NCI-H1436 (cell line): Measurements from ENCODE around the gene ORC5.
A peak's percentile ranks its signal among the peaks of the same experiment; 100 is the strongest.
"Not testable (repeated sequence)": the region's sequence is repeated elsewhere in the genome, so short reads cannot be mapped to it uniquely, and the experiment has no call there.

Experiments used
- DNase-seq: peaks from one replicate; lab custom pipeline; 2025; lab: John Stamatoyannopoulos, UW

ORC5 gene

DNA sequence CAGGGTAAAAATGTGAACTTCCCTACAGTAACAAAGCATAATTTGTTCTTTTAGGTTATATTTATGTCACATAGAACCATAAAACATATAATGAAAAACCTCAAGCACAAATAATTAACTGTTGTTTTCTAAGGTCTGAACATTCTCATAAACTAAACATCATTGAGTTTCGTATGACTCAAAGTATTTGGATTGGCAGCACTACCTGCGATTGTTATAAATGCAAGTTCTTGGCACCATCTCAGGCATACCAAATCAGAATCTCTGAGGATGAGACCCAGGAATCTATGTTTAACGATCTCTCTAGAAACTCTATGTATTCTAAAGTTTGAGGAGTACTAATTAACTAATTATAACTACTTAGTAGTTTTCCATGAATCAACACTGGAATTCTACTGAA lies 22.5 kb downstream of the ORC5 start:
- DNase-seq = no peak

DNA sequence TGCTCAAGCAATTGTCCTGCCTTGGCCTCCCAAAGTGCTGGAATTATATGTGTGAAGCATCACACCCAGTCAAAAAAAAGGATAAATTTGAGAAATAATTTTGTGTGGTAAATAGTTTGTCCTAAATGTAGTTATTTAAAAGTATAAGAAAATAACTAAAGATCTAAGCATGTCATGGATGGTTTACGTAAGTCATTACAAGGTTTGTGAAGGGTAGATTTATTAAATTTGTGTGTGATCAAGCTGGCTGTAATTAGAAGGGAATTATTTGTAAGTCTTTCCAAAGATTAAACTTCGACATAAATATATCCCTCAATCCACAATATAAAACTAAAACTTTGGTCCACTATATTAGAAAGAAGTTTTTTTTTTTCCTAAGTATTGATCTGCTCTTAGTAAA lies 28.6 kb downstream of the ORC5 start:
- DNase-seq = no peak

GRCh38 chr7:104177565-104178083 lies 30.2 kb downstream of the ORC5 start:
- not testable (repeated sequence) for DNase-seq

DNA sequence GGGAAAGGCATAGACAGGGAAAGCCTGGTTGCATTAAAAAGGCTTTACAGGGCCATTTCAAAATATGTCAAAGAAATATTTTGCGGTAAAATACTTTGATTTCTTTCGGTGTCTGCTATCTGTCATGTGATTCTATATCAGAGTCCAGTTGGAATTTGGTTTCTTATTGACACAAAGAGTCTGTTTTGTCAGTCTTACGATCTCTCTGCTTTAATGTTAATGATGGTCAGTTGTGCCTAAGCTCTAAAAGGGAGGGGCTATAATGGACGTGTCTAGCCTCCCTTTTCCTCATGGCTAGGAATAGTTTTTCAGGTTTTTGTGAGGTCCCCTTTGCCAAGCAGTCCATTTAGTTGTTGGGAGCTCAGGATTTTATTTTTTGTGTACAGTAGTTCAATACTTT lies 31.5 kb downstream of the ORC5 start:
- no peak for DNase-seq

DNA sequence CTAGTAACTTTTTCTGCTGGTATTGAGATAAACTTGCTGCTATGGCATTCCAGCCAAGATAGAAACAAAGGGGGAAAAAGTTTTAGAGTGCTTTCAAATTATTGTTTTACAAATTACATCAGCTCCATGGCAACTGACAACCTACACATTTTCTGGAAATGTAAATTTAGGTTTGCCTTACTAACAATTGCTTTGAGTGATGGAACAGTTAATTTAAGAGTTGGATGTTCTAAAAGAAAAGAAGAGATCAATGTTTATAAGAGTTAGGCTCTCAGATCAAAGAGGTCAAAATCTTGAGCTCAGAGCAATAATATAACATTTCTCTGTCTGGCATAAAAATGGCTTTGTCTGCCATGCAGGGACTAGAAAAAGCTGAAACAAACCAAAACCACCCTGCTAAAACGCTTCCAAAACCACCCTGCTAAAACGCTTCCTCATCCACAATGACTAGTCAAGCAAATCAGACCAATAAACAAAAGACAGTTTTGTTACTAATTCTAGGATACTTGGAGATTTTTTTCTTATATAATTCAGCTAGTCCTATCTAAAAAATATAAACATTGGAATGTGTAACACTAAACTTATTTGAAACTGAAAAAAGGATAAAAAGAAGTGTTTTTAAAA lies 32.3 kb downstream of the ORC5 start:
- DNase-seq = no peak

DNA sequence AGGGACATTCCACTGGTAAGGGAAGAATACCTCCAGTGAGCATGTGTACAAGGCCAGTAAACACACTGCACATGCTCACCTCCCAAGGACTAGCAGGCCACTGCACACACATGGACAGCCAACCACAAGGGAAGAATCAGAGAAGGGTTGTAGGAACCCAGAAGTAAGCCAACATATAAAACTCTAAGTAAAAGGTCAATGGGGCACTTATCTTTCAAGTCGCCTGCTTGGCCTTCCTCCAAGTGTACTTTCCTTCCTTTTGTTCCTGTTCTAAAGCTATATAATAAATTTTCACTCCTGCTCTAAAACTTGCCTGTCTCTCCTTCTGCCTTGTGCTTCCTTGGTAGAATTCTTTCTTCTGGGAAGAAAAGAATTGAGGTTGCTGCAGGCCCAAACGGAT lies 33.0 kb downstream of the ORC5 start:
- no peak for DNase-seq

GRCh38 chr7:104162081-104162480 lies 45.7 kb downstream of the ORC5 start:
- DNase-seq = no peak

DNA sequence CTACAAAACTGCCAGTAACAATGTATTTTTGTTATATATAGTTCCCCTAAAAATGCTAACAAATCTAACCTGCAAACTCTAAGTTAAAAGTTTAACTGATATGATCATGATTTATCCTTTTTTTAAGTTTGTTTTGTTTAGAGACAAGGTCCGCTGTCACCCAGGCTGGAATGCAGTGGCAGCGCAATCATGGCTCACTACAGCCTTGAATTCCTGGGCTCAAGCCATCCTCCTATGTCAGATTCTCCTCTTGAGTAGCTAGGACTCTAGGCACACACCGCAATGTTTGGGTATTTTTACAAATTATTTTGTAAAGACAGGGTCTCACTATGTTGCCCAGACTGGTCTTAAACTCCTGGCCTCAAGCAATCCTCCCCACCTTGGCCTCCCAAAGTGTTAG lies 46.6 kb downstream of the ORC5 start:
- no peak for DNase-seq

GRCh38 chr7:104160375-104160774 lies 47.4 kb downstream of the ORC5 start:
- DNase-seq = no peak

DNA sequence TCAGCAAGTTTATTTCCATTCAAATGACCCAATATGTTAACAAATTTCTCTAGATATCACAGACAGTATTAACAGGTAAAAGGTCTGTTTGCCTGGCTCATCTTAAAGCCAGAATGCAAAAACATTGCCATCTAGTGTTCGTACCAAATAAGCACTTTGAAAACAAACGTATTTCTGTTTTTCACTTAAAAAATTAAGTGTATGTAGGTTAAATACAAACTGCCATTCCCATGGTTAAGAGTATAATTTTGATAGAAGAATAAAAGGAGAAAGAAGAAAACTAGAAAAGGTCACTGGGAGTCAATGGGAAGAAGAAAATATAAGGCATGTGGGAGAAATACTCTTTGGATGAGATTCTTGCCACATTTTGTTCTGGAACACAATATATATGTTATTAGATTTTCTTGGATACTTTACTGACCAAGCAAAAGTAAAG lies 51.0 kb downstream of the ORC5 start:
- DNase-seq = peak; percentile 25

- no peak for DNase-seq
These were observed 54.5 kb downstream of the ORC5 start for GRCh38 chr7:104153287-104153686.

GRCh38 chr7:104152468-104152867 lies 55.3 kb downstream of the ORC5 start:
- no peak for DNase-seq

DNA sequence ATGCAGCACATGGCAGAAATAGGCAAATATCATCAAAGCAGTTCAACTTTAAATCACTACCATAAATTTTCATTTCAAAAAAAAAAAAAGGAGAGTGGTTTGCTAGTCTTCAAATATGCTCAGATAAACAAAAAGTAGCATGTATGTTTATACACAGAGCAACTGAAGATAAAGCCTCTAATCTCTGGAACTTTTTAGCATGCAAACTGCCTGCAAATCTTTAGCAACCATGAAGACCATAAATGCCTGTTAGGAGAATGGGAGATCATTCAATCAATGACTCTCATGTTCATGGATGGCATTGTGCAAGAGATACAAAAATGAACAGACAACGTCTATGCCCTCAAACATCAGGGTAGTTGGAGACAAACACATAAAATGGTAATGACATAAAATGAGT lies 57.3 kb downstream of the ORC5 start:
- DNase-seq = no peak

DNA sequence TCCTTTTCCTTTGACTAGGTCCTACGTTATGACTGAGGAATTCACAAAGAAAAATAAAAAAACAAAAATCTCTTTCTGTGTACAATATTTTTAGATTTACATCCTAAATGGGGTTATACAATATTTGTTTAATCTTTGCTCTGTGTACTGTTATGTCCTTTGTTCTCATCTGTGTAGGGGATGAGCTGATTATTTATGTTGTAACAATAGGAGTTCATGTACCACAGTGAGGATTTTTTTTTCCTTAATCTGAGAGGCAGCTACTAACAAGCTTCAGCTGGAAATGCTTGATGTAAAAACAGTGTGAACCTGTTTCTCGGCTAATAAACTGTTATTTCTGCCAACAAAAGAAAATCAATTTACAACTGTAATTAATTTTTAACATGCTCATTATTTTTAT lies 58.0 kb downstream of the ORC5 start:
- no peak for DNase-seq

DNA sequence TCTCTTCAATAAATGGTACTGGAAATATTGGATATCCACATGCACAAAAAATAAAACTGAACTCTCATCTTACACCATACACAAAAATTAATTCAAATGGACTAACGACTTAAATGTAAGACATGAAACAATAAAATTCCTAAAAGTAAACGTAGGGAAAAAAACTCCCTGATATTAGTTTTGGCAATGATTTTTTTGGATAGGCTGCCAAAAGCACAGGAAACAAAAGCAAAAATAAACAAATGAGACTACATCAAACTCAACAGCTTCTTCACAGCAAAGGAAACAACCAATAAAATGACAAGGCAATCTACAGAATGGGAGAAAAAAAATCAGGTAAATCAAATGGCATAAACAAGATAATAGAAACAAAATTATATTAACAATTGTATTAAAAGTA lies 65.7 kb downstream of the ORC5 start:
- no peak for DNase-seq

- no peak for DNase-seq
These were observed 69.8 kb downstream of the ORC5 start for GRCh38 chr7:104137971-104138370.

DNA sequence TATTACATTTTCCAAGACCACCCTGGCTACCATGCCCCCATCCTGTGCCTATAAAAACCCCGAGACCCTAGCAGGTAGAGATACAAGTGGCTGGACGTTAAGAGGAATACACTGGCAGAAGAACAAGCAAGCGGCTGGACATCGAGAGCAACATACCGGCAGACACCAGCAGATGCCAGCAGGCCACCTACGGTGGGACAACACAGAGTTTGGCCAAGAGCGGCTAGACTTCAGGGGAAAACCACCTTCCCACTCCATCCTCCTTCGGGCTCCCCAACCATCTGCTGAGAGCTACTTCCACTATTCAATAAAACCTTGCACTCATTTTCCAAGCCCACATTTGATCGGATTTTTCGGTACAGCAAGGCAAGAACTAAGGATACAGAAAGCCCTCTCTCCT lies 70.3 kb downstream of the ORC5 start:
- no peak for DNase-seq

DNA sequence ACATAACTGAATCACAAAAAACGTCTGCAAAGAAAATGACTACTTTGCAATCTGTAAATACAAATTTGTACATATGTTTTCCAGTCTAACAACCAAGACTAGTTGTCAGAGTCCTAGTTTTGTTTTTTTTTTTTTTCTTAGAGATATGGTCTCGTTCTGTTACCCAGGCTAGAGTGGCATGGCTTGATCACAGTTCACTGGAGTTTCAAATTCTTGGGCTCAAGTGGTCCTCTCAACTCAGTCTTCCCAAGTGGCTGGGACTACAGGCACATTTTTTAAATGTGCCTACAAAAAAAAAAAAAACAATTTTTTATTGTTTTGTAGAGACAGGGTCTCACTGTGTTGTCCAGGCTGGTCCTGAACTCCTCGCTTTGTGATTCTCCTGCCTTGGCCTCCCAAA lies 70.8 kb downstream of the ORC5 start:
- no peak for DNase-seq

- DNase-seq = no peak
These were observed 71.3 kb downstream of the ORC5 start for GRCh38 chr7:104136561-104136960.

- DNase-seq = no peak
These were observed 71.9 kb downstream of the ORC5 start for GRCh38 chr7:104135760-104136558.

DNA sequence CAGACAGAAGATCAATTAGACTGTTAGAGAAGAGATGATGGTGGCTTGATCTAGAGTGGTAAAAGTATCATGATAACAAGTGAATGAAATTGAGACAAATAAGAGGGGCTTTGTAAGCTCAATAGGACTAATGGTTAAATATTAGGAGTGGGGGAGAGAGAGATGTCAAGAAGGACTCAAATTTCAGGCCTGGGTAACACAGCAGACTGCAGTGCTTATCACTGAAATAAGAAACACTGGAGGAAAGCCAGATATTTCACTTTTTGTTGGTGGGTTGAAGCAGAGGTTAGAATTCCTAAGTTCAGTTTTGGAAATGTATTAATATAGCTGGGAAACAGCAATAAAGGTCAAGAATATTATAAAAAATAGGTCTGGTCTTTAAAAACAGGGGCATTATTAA lies 74.6 kb downstream of the ORC5 start:
- DNase-seq = no peak

GRCh38 chr7:104130726-104131125 lies 77.1 kb downstream of the ORC5 start:
- no peak for DNase-seq

DNA sequence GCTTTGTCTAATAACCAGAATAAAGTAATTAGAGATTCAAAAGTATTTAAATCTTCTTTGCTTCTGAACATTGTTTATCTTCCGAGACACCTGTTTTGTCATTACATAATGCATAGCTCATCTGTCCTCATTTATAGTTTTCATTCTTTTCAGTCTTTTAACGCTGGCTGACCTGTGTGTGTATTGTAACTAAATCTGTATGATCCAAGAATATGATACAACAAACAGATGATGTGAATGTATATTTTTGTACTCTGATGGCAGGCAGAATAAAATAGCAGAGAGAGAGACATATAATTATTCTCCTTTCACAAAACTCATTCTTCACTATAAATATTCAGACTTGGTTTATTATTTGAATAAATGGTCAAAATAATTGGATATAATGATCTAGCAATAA lies 80.6 kb downstream of the ORC5 start:
- no peak for DNase-seq

DNA sequence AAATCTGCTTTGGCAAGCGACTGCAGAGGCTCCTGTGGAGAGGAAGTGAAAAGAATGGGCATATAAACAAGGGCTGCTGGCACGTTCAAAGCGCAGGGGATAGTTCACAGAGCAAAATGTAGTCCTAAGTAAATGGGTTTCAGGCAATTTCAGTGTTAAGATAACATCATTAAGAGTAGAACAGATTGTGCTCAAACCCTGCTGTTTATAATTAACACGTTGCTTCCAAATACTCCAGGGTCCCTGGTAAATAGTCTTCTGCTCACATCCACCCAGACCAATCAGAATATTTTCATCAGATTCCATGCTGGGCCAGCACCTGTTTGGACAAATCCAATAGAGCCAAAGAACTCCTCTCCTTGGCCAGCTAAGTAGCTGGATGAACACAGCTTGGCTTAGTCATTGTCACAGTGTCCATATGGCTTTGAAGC lies 81.4 kb downstream of the ORC5 start:
- no peak for DNase-seq
